Thymus (tissue), 14 donors: ENCODE data around the gene RGS12. TPM values are rescaled to one million over a fixed set of nuclear protein-coding genes. Genes with fewer than 3 reads are reported as not detected.

ENCODE experiments used
- DNase-seq, 9 donors: peaks; one replicate each; pipeline ENCODE4 v3.0.0-alpha.2; 2013; ENCODE audit warnings: low spot score in 9 of 9, low read depth in 6 of 9, missing footprints in 1 of 9
- H3K27ac ChIP-seq, 2 donors: one replicate each; pipeline ENCODE4 v1.5.1; 2013; ENCODE audit warnings: control low read depth in 1 of 2, low read depth in 1 of 2, low read length in 1 of 2, mild to moderate bottlenecking in 1 of 2, moderate library complexity in 1 of 2
- H3K27me3 ChIP-seq, 2 donors: one replicate each; pipeline ENCODE4 v1.5.1; 2013; ENCODE audit warnings: low read length in 1 of 2; ENCODE audit not compliant: control insufficient read depth in 2 of 2, insufficient read depth in 1 of 2
- H3K36me3 ChIP-seq, 2 donors: one replicate each; pipeline ENCODE4 v1.5.1; 2013; ENCODE audit warnings: low read length in 1 of 2, mild to moderate bottlenecking in 1 of 2, moderate library complexity in 1 of 2; ENCODE audit not compliant: control insufficient read depth in 2 of 2, insufficient read depth in 2 of 2
- H3K4me1 ChIP-seq, 2 donors: one replicate each; pipeline ENCODE4 v1.5.1; 2013; ENCODE audit warnings: low read length in 2 of 2; ENCODE audit not compliant: control insufficient read depth in 2 of 2, insufficient read depth in 2 of 2
- H3K4me3 ChIP-seq, 2 donors: one replicate each; pipeline ENCODE4 v1.5.1; 2013; ENCODE audit warnings: low read length in 2 of 2, control low read depth in 1 of 2, mild to moderate bottlenecking in 1 of 2
- H3K9me3 ChIP-seq, 2 donors: one replicate each; pipeline ENCODE4 v1.5.1; 2013; ENCODE audit warnings: low read length in 1 of 2, mild to moderate bottlenecking in 1 of 2; ENCODE audit not compliant: control insufficient read depth in 2 of 2, insufficient read depth in 1 of 2
- WGBS: extraction: QIAGEN DNeasy Blood & Tissue Kit; methylation state at CpG from one replicate; pipeline ENCODE4 v1.1.7; 2013; 5-methylcytosine and 5-hydroxymethylcytosine counted together
- long read RNA-seq, 10 donors: transcript quantifications; one replicate each; lab custom pipeline, GENCODE V29; 2026
- polyA plus RNA-seq: library from polyadenylated mRNA; stranded (reverse); fragments of 200-250 nt; gene quantifications from one replicate; pipeline ENCODE4 v1.2.3, GENCODE V29; 2013
- total RNA-seq: library from RNA; stranded (reverse); fragments of 120-200 nt; gene quantifications from one replicate; pipeline ENCODE4 v1.2.4, GENCODE V29; 2013
- donor health status: healthy.

RGS12 gene, protein sequence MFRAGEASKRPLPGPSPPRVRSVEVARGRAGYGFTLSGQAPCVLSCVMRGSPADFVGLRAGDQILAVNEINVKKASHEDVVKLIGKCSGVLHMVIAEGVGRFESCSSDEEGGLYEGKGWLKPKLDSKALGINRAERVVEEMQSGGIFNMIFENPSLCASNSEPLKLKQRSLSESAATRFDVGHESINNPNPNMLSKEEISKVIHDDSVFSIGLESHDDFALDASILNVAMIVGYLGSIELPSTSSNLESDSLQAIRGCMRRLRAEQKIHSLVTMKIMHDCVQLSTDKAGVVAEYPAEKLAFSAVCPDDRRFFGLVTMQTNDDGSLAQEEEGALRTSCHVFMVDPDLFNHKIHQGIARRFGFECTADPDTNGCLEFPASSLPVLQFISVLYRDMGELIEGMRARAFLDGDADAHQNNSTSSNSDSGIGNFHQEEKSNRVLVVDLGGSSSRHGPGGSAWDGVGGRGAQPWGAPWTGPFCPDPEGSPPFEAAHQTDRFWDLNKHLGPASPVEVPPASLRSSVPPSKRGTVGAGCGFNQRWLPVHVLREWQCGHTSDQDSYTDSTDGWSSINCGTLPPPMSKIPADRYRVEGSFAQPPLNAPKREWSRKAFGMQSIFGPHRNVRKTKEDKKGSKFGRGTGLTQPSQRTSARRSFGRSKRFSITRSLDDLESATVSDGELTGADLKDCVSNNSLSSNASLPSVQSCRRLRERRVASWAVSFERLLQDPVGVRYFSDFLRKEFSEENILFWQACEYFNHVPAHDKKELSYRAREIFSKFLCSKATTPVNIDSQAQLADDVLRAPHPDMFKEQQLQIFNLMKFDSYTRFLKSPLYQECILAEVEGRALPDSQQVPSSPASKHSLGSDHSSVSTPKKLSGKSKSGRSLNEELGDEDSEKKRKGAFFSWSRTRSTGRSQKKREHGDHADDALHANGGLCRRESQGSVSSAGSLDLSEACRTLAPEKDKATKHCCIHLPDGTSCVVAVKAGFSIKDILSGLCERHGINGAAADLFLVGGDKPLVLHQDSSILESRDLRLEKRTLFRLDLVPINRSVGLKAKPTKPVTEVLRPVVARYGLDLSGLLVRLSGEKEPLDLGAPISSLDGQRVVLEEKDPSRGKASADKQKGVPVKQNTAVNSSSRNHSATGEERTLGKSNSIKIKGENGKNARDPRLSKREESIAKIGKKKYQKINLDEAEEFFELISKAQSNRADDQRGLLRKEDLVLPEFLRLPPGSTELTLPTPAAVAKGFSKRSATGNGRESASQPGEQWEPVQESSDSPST (N-terminal part only)
- total RNA-seq: 13.0 TPM
- polyA plus RNA-seq: 30.4 TPM
- long read RNA-seq, donor 1: 0 reads
- long read RNA-seq, donor 2: 0 reads
- long read RNA-seq, donor 3, partial matches to known transcripts: 0 of 1 reads
- long read RNA-seq, donor 3, other reads (novel, unspliced or antisense): 0 of 1 reads
- long read RNA-seq, donor 4, partial matches to known transcripts: 0 of 1 reads
- long read RNA-seq, donor 4, other reads (novel, unspliced or antisense): 0 of 1 reads
- long read RNA-seq, donor 5, partial matches to known transcripts: 0 of 2 reads
- long read RNA-seq, donor 5, other reads (novel, unspliced or antisense): 0 of 2 reads
- long read RNA-seq, donor 6: 0 reads
- long read RNA-seq, donor 7: 0 reads
- long read RNA-seq, donor 8: 0 reads
- long read RNA-seq, donor 9: 0 reads
- long read RNA-seq, donor 10, partial matches to known transcripts: 0 of 1 reads
- long read RNA-seq, donor 10, other reads (novel, unspliced or antisense): 0 of 1 reads

DNA sequence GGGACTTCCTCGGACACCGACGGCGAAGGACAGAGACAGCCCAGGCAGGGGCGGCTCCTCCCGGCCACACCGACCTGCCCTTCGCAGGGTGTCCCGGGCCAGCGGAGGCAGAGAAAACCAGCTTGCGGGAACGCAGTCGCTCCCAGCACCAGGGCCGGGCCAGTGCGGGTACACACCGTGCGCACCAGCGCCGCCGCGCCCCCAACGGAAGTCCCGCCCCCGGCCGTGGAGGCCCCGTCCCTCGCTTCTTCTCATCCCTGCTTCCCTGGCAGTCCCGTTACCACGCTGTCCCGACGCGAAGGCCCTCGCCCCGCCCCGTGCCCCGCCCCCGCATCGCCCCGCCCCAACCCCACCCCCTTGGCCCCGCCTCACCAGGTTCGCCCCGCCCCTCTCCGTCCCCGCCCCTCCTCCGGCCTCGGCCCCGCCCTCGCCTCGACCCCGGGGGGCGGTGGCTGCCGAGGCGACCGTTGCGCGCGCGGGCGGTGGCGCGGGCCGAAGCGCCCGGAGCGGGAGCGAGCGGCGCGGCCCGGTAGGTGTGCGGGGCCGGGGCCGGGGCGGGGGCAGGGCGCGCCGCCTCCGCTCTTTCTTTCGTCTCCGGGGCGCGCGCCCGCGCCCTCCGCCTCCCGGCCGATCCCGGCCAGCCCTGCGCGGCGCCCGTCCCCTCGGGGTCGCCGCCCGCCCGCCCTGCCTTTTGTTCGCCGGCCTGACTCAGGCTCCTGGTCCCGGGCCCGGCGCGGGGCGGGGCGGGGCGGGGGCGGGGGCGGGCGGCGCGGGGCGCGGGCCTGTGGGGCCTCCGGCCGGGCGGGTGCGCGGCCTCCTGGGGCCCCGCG lies at the start of gene RGS12:
Gene RGS12 (plus strand): TSS at position 451 of the 830 bp plus-strand sequence. CDS start 23,150 bp downstream, outside the sequence.
- Histone ChIP-seq H3K27me3 (peaks cover 69 to 87% of the 10 kb centered on the region in 2 donors), H3K36me3 (no peaks in the 10 kb centered on the region), H3K4me1 (peaks cover 4 to 18% of the 10 kb centered on the region in 2 donors), H3K4me3 (peak within 1 kb of the TSS; percentile 46 to 65), H3K27ac (peak within 1 kb of the TSS; percentile 32 to 48), H3K9me3 (peaks cover 3 to 14% of the 10 kb centered on the region in 2 donors)
- WGBS: under 1% methylated on average over 121 of the region's 121 CpGs
- peak in 8 of 9 donors; percentile 15 to 71 (median 52) for DNase-seq

DNA sequence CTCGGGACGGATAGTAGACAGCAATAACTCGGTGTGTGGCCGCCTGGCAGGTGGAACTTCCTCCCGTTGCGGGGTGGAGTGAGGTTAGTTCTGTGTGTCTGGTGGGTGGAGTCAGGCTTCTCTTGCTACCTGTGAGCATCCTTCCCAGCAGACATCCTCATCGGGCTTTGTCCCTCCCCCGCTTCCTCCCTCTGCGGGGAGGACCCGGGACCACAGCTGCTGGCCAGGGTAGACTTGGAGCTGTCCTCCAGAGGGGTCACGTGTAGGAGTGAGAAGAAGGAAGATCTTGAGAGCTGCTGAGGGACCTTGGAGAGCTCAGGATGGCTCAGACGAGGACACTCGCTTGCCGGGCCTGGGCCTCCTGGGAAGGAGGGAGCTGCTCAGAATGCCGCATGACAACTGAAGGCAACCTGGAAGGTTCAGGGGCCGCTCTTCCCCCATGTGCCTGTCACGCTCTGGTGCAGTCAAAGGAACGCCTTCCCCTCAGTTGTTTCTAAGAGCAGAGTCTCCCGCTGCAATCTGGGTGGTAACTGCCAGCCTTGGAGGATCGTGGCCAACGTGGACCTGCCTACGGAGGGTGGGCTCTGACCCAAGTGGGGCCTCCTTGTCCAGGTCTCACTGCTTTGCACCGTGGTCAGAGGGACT lies 49.6 kb upstream of the RGS12 start:
- no peak for DNase-seq
- H3K27me3 ChIP-seq: no peaks in the 10 kb centered on the region
- WGBS: 89% methylated on average over 23 of the region's 23 CpGs
- H3K4me3 ChIP-seq: no peak overlapping the region
- H3K4me1 ChIP-seq: no peaks in the 10 kb centered on the region
- H3K36me3 ChIP-seq: peaks cover 31 to 39% of the 10 kb centered on the region in 2 donors
- H3K9me3 ChIP-seq: no peaks in the 10 kb centered on the region
- H3K27ac ChIP-seq: no peak overlapping the region

DNA sequence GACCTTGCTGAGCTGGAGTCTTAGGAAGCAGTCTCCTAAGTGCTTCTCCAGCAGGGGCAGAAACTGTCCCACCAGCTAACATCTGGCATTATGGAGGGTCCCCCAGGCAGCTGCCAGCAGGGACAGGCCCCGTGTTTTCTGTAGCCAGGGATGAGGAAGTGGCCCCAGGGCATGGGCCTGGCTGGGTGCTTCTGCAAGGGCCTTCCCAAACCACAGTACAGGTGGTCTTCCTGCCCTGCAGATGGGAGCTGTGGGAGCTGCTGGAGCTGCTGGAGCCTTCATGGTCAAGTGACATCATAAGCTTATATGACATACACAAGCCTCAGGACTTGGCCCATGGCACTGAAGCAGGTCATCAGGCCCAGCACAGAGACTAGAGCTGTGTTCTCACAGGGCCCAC lies 48.8 kb upstream of the RGS12 start:
- Histone ChIP-seq H3K27me3 (no peaks in the 10 kb centered on the region), H3K4me3 (no peak overlapping the region), H3K9me3 (no peaks in the 10 kb centered on the region), H3K4me1 (no peaks in the 10 kb centered on the region), H3K27ac (no peak overlapping the region), H3K36me3 (peaks cover 27 to 31% of the 10 kb centered on the region in 2 donors)
- DNase-seq: no peak
- 11% methylated on average over 1 of the region's 1 CpG for WGBS

DNA sequence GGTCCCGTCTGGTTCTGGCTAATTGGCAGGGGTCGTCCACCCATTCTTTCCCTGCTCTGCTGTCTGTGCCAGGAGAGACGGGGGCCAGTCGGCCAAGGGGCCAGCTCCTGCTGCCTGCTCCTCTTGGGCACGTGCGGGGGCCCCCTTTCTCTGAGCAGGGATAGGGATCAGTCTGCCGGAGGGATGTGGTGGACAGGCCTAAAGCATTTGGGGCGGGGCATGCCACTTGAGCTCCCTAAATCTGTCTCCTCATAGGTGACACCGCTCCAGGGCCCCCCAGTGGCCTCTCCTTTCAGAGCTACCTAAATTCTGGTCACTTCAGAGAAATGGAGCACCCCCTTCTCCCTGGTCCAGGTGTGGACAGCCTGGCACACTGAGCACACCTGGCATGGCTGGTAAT lies 48.1 kb upstream of the RGS12 start:
- Histone ChIP-seq H3K4me3 (no peak overlapping the region), H3K9me3 (no peaks in the 10 kb centered on the region), H3K27ac (no peak overlapping the region), H3K27me3 (no peaks in the 10 kb centered on the region), H3K36me3 (peaks cover 20 to 24% of the 10 kb centered on the region in 2 donors), H3K4me1 (no peaks in the 10 kb centered on the region)
- DNase-seq: no peak
- 96% methylated on average over 9 of the region's 9 CpGs for WGBS

DNA sequence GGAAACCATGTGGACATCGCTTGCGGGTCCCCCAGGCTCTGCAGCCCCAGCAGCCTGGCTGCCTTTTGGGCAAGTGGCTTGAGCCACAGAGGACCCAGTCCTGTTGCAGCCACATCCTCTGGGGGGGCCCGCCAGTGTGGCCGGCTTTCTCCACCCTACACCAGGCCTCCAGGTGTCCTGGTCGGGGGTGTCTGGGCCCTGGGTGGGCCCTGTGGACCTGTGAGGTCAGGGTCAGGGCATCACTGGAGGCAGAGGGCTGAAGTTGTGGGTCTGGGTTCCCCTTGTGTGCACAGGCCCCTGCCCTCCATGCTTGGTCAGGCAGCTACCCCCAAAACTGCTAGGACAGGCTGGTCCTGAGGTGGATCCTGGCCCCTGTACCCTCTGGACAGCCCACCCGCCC lies 47.1 kb upstream of the RGS12 start:
- 98% methylated on average over 6 of the region's 6 CpGs for WGBS
- no peak overlapping the region for H3K4me3 ChIP-seq
- DNase-seq: no peak

DNA sequence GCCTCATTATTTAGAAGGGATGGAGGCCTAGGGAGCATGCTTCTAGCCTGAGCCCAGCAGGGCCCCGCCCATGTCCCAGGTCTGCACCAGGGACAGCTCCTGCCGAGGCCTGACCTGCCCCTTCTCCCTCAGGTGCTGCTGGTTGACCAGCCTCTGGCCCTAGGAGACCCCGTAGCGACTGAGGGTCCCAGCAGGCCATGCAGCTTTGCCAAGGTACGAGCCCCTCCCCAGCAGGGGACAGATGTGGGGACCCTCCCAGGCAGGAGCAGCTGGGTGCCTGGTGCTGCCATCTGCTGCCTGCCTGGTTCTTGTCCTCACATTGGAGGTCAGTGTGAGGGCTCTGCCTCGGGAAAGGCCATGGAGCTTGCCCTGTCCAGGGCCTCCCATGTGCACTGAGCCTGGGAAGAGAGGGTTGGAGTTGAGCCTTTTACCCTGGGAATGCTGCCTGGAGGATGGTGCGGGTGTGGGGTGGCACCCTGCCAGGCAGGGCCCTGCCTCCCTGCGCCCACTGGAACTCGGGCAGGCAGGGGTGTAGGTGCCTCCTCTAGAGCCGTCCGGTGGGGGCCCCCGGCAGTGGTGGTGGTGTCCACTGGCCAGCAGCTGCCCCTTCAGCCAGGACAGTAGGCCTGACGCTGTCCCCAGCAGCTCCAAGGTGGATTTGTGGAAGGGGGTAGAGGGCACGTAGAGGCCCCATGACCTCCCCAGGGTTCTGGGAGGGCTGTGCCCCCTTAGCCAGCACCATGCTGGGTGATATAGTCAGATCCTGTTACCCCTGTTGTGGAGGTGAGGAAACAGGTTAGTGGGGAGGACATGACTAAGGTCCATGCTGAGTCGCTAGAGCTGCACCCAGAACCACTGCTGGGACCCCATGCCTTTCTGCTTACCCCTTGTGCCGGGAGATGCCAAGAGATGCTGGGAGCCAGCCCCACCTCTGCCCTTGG lies 46.1 kb upstream of the RGS12 start:
- Histone ChIP-seq H3K9me3 (no peaks in the 10 kb centered on the region), H3K27ac (no peak overlapping the region), H3K27me3 (no peaks in the 10 kb centered on the region), H3K4me3 (no peak overlapping the region), H3K36me3 (peaks cover 3 to 5% of the 10 kb centered on the region in 2 donors), H3K4me1 (no peaks in the 10 kb centered on the region)
- DNase-seq: no peak
- 91% methylated on average over 16 of the region's 16 CpGs for WGBS

More for the DNA sequence above, 47.1 kb upstream of the RGS12 start:
- Histone ChIP-seq H3K36me3 (peaks cover 11 to 15% of the 10 kb centered on the region in 2 donors), H3K27me3 (no peaks in the 10 kb centered on the region), H3K4me1 (no peaks in the 10 kb centered on the region), H3K9me3 (no peaks in the 10 kb centered on the region), H3K27ac (no peak overlapping the region)
